Choroid plexus epithelial cell (primary cell): Measurements from ENCODE around the gene GSTO1.

Experiments
- DNase-seq: peaks from one replicate; pipeline ENCODE4 v3.0.0-alpha.2; 2010; ENCODE audit warnings: low read depth
- H3K4me3 ChIP-seq: 2 replicates; pipeline ENCODE4 v1.5.1; 2011; ENCODE audit warnings: low read depth, mild to moderate bottlenecking, control low read depth, low read length, moderate library complexity
- TF ChIP-seq, protein P1 (sequence below): conservative IDR thresholded peaks from 2 replicates; pipeline ENCODE4 v1.5.1; 2011; ENCODE audit warnings: low read depth, mild to moderate bottlenecking, control low read depth, inconsistent platforms, low read length, moderate library complexity

GSTO1 gene

GRCh38 chr10:104296687-104297436 is 42.2 kb downstream of the GSTO1 start:
- TF ChIP-seq, protein P1, sequence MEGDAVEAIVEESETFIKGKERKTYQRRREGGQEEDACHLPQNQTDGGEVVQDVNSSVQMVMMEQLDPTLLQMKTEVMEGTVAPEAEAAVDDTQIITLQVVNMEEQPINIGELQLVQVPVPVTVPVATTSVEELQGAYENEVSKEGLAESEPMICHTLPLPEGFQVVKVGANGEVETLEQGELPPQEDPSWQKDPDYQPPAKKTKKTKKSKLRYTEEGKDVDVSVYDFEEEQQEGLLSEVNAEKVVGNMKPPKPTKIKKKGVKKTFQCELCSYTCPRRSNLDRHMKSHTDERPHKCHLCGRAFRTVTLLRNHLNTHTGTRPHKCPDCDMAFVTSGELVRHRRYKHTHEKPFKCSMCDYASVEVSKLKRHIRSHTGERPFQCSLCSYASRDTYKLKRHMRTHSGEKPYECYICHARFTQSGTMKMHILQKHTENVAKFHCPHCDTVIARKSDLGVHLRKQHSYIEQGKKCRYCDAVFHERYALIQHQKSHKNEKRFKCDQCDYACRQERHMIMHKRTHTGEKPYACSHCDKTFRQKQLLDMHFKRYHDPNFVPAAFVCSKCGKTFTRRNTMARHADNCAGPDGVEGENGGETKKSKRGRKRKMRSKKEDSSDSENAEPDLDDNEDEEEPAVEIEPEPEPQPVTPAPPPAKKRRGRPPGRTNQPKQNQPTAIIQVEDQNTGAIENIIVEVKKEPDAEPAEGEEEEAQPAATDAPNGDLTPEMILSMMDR, result no peak
- DNase-seq, result peak; percentile 24
- no peak overlapping the region for H3K4me3 ChIP-seq

GRCh38 chr10:104297697-104298660 is 43.3 kb downstream of the GSTO1 start:
- peak; percentile 94 for DNase-seq
- TF ChIP-seq, protein P1, result peak; percentile 87
- no peak overlapping the region for H3K4me3 ChIP-seq

DNA sequence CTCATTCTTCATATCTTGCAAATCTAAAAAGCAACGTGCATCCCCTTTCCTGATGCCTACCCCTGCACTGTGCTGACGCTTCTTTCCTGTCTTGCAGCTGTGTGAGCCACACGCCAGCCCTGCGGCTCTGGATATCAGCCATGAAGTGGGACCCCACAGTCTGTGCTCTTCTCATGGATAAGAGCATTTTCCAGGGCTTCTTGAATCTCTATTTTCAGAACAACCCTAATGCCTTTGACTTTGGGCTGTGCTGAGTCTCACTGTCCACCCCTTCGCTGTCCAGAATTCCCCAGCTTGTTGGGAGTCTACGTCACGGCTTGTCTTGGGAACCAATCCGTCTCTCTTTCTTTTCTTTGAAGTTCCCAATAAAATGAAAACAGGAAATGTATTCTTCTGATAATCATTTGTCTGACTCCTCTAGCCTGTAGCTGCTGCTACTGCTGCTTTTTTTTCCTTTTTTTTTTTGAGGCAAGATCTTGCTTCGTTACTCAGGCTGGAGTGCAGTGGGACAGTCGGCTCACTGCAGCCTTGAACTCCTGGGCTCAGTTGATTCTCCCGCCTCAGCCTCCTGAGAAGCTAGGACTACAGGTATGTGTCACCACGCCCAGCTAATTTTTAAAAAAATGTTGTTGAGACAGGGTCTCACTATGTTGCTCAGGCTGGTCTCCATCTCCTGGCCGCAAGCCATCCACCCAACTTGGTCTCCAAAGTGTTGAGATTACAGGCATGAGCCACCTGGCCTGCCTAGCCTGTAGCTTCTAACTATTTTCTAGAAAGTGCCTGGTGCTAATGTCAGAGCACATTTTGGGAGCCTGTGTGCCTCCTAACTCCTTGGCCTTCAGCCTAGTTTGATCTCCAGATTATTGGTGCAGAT is 44.6 kb downstream of the GSTO1 start:
- H3K4me3 ChIP-seq, result peak overlapping the region; percentile 41
- peak; percentile 93 for DNase-seq
- TF ChIP-seq, protein P1, result no peak

GRCh38 chr10:104300002-104300735 is 45.5 kb downstream of the GSTO1 start:
- DNase-seq, result peak; percentile 100
- peak overlapping the region; percentile 35 for H3K4me3 ChIP-seq
- TF ChIP-seq, protein P1, result no peak

DNA sequence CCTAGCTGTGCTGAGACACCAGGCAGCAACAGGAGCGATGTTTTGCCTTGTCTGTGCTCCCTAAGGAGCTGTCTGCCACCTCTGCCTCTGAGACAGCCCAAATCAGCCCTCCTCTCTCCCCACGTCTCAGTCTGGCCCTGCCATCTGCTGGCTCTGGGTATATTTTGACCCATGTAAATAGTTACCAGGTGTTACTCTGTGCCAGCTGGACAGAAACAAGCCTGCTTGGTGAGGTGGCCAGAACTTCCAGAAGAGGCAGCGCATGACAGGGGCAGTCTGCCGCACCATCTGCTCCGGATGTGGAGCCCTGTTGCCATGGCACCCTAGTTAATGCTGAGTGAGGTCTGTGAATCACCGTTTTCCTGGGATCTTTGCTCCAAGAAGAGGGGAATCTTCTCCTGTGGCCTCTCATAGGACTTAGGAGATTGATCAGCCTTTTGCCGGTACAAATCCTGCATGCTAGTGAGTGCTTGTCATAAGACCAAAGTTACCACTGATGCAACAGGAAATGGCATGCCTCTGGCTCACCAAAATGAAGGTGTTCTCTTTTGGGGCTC is 46.1 kb downstream of the GSTO1 start:
- H3K4me3 ChIP-seq, result peak overlapping the region; percentile 35
- DNase-seq, result peak; percentile 96
- TF ChIP-seq, protein P1, result no peak
